Activated CD4-positive, alpha-beta T cell treated with anti-CD3 and anti-CD28 coated beads for 1 hour (primary cell): ENCODE measurements around the gene ADCY3.

ENCODE experiments used
- DNase-seq: peaks from one replicate; pipeline ENCODE4 v3.0.0-alpha.2; 2020

The ADCY3 gene

DNA sequence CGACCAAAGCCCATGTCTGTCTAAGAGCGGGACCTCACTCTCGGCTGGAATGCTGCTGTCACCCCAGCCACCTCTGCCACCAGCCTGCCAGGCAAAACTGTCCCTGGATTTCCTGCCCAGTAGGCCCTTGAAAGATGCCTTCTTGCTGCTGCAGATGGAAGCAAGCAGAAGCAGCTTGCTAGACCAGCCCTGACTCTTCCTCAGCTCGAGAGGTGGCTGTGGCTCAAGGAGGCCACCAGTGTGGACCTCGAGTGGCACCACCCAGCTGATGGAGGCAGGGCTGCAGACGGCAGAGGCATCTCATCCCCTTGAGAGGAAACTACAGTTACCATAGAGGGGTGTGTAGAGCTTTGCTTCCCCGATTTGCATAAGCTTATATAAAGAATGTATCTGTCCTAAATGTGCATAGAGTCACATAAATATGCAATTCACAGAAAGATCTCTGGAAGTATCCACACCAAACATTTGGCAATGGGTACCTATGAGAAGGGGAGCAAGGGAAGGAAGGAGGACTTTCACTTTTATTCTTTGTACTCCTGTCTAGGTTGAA lies 20.6 kb downstream of the ADCY3 start:
- DNase-seq: no peak

DNA sequence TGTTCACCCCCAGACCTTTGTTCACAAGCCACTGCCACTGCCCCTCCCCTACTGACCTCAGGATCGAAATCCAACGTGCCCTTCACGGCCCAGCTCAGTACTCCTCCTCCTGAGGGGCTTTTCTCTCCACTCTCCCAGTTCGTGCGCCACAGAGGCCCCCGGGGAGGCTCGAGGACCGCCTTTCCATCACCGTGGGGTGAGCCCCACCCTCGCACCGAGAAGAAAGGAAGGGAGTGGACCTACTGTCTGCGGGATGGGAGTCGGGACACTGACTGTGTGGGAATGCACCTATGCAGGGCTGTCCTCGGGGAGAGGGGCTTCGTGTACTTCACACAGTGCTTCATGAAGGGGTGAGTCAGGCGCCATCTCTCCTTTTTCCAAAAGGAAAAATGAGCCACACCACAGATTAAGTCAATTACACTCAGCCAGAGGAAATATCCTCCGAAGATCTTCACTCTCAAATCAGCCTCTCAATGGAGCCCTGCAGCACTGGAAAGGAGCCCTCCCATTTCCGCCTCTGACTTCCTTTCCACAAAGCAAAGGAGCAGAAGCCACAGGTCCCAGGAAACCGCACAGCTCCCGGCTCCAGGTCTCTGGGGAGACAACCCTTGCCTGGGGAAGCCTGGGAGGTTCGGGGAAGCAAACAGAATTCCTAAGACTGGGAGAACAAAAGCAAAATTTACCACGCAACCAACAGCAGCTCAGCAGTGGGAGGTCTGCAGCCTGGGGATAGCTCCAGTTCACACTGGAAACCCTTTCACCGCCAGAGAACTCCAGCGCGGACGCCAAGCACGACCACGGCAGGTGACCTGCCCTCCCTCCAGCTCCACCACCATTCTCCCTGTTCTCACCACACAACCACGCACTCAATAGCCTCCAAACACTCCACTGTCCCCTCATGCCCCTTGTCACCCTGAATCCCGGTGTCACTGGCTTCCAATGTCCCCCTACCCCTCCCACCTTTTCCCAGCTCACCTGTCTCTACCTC lies 21.6 kb downstream of the ADCY3 start:
- DNase-seq: no peak

GRCh38 chr2:24894750-24895149 lies 25.3 kb downstream of the ADCY3 start:
- no peak for DNase-seq

DNA sequence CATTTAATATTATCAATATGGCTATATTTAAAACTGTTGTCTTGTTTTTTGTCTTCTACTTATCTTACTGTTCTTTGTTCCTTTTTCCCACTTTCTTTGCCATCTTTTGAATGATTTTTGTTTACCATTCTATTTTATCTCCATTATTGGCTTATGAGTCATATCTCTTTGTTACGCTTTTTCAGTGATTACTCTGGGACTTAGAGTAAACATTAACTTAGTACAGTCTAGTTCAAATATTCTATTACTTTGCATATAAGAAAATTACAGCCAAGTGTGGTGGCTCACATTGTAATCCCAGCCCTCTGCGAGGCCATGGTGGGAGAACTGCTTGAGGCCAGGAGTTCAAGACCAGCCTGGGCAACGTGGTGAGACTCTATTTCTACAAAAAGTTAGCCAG lies 26.1 kb downstream of the ADCY3 start:
- no peak for DNase-seq

DNA sequence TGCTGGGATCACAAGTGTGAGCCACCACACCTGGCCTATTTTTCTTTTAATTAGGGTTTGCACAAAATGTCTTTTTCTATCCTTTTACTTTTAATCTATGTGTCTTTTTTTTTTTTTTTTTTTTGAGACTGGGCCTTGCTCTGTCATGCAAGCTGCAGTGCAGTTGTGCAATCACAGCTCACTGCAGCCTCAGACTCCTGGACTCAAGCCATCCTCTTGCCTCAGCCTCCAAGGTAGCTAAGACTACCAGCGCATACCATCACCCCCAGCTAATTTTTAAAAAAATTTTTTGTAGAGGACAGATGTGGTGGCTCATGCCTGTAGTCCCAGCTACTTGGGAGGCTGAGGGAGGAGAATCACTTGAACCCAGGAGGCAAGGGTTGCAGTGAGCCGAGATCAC lies 27.1 kb downstream of the ADCY3 start:
- no peak for DNase-seq

GRCh38 chr2:24891201-24891600 lies 28.8 kb downstream of the ADCY3 start:
- no peak for DNase-seq

DNA sequence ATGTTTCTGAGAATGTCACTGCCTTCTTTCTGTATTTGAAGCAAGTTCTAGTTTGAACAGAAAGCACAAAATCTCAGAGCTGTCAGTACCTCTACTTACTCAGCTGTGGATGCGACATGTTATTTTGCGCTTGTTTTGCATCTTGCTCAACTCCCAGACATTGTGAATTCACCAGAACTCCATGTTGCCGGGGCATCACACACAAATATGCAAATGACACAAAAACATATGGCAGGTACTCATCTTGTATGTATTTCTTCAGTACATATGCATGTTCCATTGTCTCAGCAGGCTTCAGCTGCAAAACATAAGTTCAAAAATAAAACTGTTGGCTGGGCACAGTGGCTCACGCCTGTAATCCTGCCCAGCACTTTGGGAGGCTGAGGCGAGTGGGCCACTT lies 30.8 kb downstream of the ADCY3 start:
- no peak for DNase-seq

DNA sequence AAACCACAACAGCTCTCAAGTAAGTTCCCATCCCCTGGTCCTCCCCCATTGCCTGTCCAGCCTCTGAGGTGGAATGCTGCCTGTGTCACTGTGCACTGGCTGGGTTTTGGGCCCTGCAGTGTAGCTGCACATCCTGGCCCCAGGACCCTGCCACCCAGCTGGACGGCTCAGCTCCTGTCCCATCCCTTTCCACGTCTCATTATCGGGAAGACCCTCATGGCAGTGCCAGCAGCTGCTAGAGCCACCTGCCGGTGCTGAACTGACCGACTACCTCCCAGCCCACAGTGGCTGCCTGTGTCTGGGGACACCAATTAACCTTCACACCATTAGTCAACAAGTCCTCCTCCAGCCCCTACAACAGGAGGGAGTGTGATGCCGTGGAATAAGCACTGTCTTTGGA lies 31.9 kb downstream of the ADCY3 start:
- no peak for DNase-seq

- DNase-seq: no peak
These were observed 32.6 kb downstream of the ADCY3 start for GRCh38 chr2:24887307-24887874.

DNA sequence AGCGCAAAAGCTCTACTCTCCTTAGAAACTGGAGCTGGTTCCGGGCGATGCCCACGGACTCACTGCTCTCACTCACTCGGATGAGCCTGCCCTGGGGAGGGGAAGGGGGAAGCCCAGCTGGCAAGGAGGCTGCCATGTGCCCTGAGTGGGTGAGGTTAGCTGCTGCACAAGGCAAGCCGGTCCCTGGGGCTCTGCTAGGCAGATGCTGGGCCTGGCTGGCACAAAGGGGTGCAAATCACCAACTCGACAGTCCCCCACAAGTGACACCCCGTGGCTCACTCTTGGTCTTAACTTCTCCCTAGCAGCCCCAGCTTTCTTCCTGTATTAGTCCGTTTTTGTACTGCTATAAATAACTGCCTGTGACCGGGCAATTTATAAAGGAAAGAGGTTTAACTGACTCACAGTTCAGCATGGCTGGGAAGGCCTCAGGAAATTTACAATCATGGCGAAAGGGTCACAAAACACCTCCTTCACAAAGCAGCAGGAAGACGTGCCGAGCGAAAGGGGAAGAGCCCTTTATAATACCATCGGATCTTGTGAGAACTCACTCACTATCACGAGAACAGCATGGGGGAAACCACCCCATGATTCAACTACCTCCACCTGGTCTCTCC lies 33.2 kb downstream of the ADCY3 start:
- DNase-seq: no peak

- DNase-seq: no peak
These were observed 33.9 kb downstream of the ADCY3 start for GRCh38 chr2:24886126-24886501.

DNA sequence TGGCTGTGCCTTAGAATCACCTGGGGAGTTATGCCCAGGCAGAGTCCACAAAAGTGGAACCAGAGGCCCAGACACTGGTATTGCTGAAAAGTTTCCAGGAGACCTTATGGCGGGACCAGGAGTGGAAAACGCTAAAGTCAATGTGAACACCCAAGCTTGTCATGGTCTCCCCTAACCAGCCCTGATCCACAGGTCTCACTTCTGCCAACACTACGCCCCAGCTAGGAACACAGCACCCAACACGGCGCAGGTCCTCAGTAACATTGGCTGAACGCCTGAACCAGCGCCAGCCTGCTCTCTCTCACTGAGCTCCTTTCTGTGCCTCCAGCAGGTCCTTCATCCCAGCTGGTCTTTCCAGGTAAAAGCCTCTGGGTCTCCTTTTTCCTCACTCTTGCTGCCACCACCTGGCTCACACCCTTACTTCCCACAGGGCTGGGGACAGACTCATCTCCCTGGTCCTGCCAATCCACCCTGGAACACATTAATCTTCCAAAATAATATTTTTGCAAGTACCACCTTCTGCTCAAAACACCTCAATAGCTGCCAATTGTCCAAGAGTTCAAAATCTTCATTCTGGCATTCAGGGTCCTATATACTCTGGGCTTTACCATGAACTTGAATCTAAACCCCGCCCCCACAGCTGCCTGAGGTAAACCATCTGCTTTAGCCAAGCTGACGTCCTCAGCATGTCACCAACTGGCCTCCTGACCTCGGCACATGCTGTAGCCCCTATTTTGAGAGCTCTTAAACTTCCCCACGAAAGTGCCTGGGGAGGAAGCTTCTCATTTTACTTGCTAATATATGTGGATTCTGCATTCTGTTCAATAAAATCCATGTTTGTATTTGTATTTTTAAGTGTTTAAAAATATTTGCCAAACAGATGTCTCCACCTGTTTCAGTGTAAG lies 34.6 kb downstream of the ADCY3 start:
- DNase-seq: no peak

- no peak for DNase-seq
These were observed 36.1 kb downstream of the ADCY3 start for GRCh38 chr2:24883946-24884345.

GRCh38 chr2:24881623-24882022 lies 38.4 kb downstream of the ADCY3 start:
- no peak for DNase-seq

DNA sequence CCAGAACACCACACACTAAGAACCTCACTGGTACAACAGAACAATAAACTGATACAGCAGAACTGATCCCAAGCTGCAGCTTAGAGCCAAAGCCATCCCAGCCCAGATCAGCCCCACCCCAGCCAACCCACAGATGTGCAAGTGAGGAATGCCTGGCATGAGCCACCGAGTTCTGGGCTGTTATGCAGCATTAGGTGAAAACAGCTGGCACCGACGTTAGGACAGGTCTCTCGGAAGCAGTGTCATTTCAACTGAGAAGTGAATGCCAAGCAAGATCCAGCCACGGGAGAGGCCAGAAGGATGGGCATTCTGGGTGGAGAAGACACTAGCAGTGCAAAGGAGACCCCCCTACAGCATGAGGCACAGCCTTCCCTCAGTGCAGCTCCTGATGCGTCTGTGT lies 38.9 kb downstream of the ADCY3 start:
- DNase-seq: no peak

DNA sequence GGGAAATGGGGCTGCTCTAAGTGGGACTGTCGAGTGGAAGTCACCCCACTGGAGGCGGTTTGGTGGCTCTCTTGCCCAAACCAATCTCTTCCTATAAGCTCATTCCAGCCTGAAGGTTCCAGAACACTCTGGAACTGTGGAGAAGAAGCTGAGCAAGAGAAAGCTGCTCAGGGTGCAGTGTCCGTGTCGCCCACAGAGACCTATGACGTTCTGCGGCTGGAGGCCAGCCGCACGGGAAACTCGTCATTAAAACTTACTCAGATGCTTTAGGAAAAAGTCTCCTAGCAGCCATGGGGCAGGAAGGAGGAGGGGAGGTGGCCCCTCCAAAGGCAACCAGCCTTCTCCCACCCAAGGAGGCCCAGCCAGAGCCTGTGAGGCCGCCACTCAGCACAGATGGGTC lies 41.7 kb downstream of the ADCY3 start:
- DNase-seq: no peak

- no peak for DNase-seq
These were observed 42.4 kb downstream of the ADCY3 start for GRCh38 chr2:24877646-24878045.

GRCh38 chr2:24877067-24877466 lies 43.0 kb downstream of the ADCY3 start:
- no peak for DNase-seq

GRCh38 chr2:24875901-24876300 lies 44.1 kb downstream of the ADCY3 start:
- DNase-seq: no peak

DNA sequence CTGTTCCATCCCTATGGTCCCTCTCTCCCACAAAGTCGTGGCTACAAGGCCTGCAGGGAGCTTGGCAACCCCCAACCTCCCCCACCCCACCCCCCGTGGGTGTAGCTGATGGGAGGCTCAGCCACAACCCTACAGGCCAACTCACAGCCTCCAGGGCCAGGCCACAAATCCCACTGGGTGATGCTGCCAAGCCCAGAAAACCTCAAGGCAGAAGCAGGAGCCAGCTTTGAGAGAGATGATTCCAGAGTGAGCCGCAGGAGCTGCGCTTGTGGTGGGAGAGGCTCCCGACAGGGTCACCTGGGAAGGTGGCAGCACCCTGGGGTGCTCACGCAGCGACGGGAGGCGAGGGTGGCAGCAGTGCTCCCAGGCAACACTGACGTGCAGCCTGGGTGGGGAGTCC lies 44.8 kb downstream of the ADCY3 start:
- no peak for DNase-seq

DNA sequence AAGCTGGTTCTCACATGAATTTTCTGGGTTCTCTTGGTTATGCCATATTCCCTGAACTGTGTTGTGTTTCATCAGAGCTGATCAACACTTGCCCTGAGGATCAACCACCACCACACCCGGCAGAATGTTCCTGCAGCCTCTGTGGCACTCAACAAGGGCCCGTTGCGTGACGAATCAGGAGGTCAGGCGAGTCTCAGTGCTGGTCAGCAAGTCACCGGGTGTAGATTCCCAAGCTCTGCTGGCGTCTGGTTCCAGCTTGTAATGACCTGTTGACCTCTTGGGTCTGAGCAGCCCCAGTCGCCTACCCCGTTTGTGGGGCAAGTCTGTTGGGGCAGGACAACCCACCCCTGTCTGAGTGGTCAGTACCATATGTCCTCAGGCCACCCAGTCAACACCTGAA lies 46.0 kb downstream of the ADCY3 start:
- no peak for DNase-seq

GRCh38 chr2:24873619-24874018 lies 46.4 kb downstream of the ADCY3 start:
- no peak for DNase-seq
